Measurements from ENCODE around the gene PUS7L. TPM values are rescaled to one million over a fixed set of nuclear protein-coding genes. Genes with fewer than 3 reads are reported as not detected.

Gene PUS7L, protein sequence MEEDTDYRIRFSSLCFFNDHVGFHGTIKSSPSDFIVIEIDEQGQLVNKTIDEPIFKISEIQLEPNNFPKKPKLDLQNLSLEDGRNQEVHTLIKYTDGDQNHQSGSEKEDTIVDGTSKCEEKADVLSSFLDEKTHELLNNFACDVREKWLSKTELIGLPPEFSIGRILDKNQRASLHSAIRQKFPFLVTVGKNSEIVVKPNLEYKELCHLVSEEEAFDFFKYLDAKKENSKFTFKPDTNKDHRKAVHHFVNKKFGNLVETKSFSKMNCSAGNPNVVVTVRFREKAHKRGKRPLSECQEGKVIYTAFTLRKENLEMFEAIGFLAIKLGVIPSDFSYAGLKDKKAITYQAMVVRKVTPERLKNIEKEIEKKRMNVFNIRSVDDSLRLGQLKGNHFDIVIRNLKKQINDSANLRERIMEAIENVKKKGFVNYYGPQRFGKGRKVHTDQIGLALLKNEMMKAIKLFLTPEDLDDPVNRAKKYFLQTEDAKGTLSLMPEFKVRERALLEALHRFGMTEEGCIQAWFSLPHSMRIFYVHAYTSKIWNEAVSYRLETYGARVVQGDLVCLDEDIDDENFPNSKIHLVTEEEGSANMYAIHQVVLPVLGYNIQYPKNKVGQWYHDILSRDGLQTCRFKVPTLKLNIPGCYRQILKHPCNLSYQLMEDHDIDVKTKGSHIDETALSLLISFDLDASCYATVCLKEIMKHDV
- total RNA-seq (10 to 100 TPM; 21.4 to 27.1 TPM), polyA plus RNA-seq (ENCODE audit: insufficient read length in 2 of 2) (10 to 100 TPM; 10.9 to 13.5 TPM)
- long read RNA-seq, donor 1, partial matches to known transcripts: 5 of 6 reads
- long read RNA-seq, donor 1, other reads (novel, unspliced or antisense): 0 of 6 reads
- long read RNA-seq, donor 2, partial matches to known transcripts: 0 of 1 reads
- long read RNA-seq, donor 2, other reads (novel, unspliced or antisense): 0 of 1 reads
- long read RNA-seq, donor 3: 0 reads
- long read RNA-seq, donor 4, partial matches to known transcripts: 0 of 1 reads
- long read RNA-seq, donor 4, other reads (novel, unspliced or antisense): 0 of 1 reads

DNA sequence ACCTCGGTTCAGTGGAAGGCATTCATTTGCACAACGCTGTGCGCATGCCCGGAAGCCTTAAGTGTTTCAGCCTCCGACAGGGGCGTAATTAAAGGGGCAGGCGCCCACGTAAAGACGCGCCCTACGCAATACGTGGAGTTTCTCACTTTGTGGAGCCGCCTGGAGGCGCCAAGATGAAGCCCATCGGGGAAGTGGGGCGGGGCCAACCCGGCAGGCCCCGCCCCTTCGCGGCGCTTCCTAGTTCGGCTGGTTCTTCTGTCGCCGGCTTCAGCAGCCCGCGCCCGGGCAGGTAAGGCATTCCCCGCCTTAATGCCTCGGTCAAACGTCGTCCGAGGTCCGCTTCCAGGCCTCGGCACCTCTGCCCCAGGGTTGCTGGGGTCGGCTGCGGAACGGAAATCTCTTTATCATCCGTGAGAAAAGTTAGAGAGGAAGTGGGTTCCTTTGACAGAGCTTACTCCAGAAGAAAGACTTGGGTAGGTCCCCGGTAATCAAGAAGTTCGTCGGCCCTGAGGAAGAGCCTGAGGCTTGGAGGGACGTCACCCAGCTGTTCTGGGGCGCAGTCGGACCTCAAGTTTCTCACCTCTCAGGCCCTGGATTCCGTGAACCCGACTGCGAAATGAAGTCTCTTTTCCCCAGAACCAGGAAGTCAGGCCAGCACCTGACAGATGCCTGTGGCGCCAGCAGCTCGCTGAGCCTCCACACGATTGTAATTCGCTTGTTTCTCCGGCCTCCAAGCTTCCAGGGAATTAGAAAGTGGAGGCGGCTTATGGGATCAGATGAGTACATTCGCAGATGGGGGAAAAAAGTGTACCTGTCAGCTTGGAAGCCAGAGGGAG, at the start of gene PUS7L, which contains the start of gene IRAK4:
Gene PUS7L, minus strand, starts transcription at position 63 of the 836 bp plus-strand sequence. CDS start 3,545 bp downstream, outside the sequence.
Gene IRAK4, plus strand, starts transcription at position 224 of the 836 bp plus-strand sequence. CDS start 9,161 bp downstream, outside the sequence.
- Histone ChIP-seq H3K4me3 (ENCODE audit: low read depth, low read length) (peak within 1 kb of the TSS; percentile 92), H3K4me1 (ENCODE audit: control insufficient read depth, insufficient read depth, low read length) (peaks cover 7% of the 10 kb centered on the region), H3K27ac (ENCODE audit: low read depth, low read length) (peak within 1 kb of the TSS; percentile 85), H3K27me3 (ENCODE audit: control insufficient read depth, insufficient read depth, low read length) (no peaks in the 10 kb centered on the region), H3K36me3 (ENCODE audit: control insufficient read depth, insufficient read depth, low read length) (no peaks in the 10 kb centered on the region), H3K9me3 (ENCODE audit: control insufficient read depth, insufficient read depth, low read length) (no peaks in the 10 kb centered on the region)
- peak; percentile 89 to 99 (median 95) for DNase-seq (ENCODE audit: low read depth in 4 of 6, low spot score in 6 of 6)
- 2% methylated on average over 54 of the region's 54 CpGs for WGBS (ENCODE audit: insufficient coverage)

DNA sequence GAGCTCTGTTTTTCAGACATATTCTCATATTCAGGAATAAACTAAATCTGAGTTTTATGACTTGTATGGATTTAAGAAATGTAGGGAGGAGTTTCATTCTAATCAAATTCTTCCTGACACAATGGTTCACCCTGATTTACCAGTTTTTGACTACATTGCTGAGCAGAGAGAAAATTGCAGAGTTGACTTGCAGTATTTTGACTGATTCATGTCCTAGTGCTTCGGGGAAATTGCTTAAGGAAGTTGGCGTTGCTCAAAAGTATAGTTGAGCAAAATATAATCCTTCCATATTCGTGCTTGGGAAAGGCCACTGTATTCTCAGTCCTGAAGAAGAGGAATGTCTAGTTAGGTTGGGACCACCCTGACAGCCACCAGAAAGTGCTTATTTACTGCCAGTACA, 48.8 kb upstream of the PUS7L start:
- DNase-seq (ENCODE audit: low read depth in 4 of 6, low spot score in 6 of 6): no peak
- Histone ChIP-seq H3K27me3 (ENCODE audit: control insufficient read depth, insufficient read depth, low read length) (no peaks in the 10 kb centered on the region), H3K4me3 (ENCODE audit: low read depth, low read length) (no peak overlapping the region), H3K4me1 (ENCODE audit: control insufficient read depth, insufficient read depth, low read length) (no peaks in the 10 kb centered on the region), H3K9me3 (ENCODE audit: control insufficient read depth, insufficient read depth, low read length) (no peaks in the 10 kb centered on the region), H3K27ac (ENCODE audit: low read depth, low read length) (no peak overlapping the region), H3K36me3 (ENCODE audit: control insufficient read depth, insufficient read depth, low read length) (no peaks in the 10 kb centered on the region)
- 100% methylated on average over 1 of the region's 3 CpGs for WGBS (ENCODE audit: insufficient coverage)

DNA sequence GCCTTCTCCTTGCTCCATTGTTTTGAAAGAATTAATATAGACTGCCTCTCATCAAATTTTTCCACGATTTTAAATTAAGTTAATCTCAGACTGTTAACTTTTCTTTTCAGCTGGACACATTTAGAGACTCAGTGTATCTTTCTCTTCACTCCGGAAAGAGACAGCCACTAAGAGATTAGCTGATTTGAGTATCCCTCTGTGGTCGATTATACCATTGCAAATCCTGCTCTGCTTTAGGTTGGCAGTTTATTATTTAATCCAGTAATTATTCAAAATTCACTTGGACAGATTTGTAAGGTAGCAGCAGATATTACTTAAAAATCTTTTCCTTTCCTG, 48.1 kb upstream of the PUS7L start:
- Histone ChIP-seq H3K27me3 (ENCODE audit: control insufficient read depth, insufficient read depth, low read length) (no peaks in the 10 kb centered on the region), H3K36me3 (ENCODE audit: control insufficient read depth, insufficient read depth, low read length) (peaks cover 1% of the 10 kb centered on the region), H3K4me1 (ENCODE audit: control insufficient read depth, insufficient read depth, low read length) (no peaks in the 10 kb centered on the region), H3K27ac (ENCODE audit: low read depth, low read length) (peak overlapping the region; percentile 98), H3K9me3 (ENCODE audit: control insufficient read depth, insufficient read depth, low read length) (no peaks in the 10 kb centered on the region), H3K4me3 (ENCODE audit: low read depth, low read length) (peak overlapping the region; percentile 84)
- peak in 1 of 6 donors; percentile 14 for DNase-seq (ENCODE audit: low read depth in 4 of 6, low spot score in 6 of 6)
- 0% methylated on average over 1 of the region's 3 CpGs for WGBS (ENCODE audit: insufficient coverage)

DNA sequence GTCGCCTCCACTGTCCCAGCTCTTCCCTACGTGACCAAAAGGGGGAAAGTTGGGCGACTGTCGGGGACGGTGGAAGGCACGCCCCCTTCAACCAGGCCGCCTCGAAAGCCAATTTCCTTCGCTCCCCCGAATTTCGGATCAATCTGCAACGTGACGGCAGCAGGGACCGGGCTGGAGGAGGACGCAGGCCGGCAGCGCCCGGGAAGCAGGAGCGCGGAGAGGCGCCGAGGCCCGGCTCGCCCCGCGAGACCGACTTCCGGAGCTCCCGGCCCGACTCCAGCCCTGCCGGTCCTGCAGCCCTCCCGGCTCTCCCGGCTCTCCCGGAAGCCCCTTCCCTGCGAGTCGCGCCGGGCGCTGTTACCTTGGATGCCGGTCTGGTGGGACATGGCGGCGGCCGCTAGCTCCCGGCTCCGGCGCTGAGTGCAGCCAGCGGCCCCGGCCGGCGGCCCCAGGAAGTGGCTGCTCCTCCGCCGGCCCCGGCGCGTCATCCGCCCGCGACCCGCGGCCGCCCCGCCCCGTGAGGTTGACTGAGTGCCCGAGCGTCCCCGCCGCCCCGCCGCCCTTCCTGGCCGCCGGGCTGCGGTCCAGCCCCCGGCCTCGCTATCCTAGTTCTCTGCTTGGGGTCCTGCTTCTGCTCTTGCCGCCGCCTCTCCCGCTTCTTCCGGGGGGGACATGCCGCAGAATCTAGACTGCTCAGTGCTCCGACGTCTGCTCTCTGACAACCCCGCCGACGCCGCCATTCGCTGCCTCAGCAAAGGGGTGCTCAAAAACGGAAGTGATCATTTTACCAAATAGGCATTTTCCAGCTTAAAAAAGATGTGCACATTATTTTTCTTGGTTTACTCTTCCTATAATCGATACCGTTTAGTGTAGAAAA, 47.5 kb upstream of the PUS7L start, which contains the start of gene TWF1:
Gene TWF1, minus strand, starts transcription at position 458 of the 877 bp plus-strand sequence. Its CDS starts 72 bp downstream, at position 386.
- Histone ChIP-seq H3K36me3 (ENCODE audit: control insufficient read depth, insufficient read depth, low read length) (peaks cover 3% of the 10 kb centered on the region), H3K27ac (ENCODE audit: low read depth, low read length) (peak within 1 kb of the TSS; percentile 98), H3K9me3 (ENCODE audit: control insufficient read depth, insufficient read depth, low read length) (no peaks in the 10 kb centered on the region), H3K4me3 (ENCODE audit: low read depth, low read length) (peak within 1 kb of the TSS; percentile 84), H3K27me3 (ENCODE audit: control insufficient read depth, insufficient read depth, low read length) (no peaks in the 10 kb centered on the region), H3K4me1 (ENCODE audit: control insufficient read depth, insufficient read depth, low read length) (no peaks in the 10 kb centered on the region)
- peak; percentile 64 to 95 (median 82) for DNase-seq (ENCODE audit: low read depth in 4 of 6, low spot score in 6 of 6)
- 0% methylated on average over 86 of the region's 89 CpGs for WGBS (ENCODE audit: insufficient coverage)

DNA sequence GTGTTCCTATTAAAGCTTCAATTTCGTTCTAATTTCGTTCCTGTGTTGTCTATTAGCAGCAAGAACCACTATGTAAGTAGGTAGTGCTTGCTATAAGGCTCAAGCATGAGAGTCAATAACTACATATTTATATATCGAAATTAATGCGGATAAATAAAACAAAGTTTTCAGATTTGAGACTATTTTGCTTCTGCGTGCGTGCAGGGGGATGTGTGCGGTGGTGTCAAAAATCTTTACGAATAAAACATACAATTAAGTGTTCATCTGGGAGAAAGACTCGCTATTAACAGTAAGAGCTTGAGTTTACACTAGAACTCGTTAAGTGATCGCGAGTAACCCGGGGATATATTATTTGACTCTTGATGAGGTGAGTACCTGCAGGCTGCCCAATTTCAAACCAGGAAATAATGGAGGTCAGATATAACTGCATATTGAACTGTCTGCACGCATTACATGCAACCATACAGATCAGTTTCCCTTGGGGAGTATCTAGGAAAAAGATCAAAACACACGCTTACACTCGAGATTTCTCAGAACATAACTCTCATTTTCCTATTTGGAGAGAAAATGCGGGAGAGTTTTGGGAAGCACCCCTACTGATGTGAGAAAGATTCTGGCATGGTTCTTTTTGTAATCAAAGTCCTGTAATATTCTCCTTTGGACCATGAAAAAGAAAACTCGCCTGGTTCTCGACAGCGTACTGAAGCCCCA, 46.7 kb upstream of the PUS7L start:
- 0% methylated on average over 7 of the region's 20 CpGs for WGBS (ENCODE audit: insufficient coverage)
- DNase-seq (ENCODE audit: low read depth in 4 of 6, low spot score in 6 of 6): peak in 3 of 6 donors; percentile 7 to 49 (median 47)
- H3K27ac ChIP-seq (ENCODE audit: low read depth, low read length): peak overlapping the region; percentile 89
- H3K4me3 ChIP-seq (ENCODE audit: low read depth, low read length): peak overlapping the region; percentile 84
- no peaks in the 10 kb centered on the region for H3K4me1 ChIP-seq (ENCODE audit: control insufficient read depth, insufficient read depth, low read length)
- no peaks in the 10 kb centered on the region for H3K9me3 ChIP-seq (ENCODE audit: control insufficient read depth, insufficient read depth, low read length)
- no peaks in the 10 kb centered on the region for H3K27me3 ChIP-seq (ENCODE audit: control insufficient read depth, insufficient read depth, low read length)
- H3K36me3 ChIP-seq (ENCODE audit: control insufficient read depth, insufficient read depth, low read length): peaks cover 7% of the 10 kb centered on the region

DNA sequence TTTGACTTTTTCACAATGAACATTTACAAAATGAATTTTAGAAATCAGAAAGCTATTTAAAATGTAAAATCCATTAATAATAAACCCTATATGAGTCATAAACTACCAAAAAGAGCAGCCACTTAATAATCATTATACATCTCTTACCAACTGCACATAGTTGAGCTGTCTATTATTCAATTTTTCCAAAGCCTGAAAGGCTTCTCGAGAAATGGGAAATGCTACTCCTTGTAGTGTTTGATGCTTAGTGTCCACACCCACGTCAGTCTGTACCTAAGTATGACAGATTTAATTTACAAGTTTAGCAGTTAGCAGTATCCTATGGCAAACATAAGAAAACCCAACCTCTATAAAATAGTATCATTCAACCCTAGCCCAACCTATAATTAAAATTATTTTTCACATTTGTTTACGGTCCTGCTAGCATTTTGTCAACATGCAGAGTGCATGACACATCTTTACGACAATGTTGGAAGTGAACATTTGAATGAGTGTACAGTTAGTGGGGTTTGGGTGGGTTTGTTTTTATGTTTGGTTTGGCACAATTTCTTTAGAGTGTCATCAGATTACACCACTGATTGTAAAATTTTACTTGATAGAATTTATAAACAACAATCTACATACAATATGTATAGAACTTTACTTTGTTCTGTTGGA, 39.1 kb upstream of the PUS7L start:
- Histone ChIP-seq H3K4me1 (ENCODE audit: control insufficient read depth, insufficient read depth, low read length) (no peaks in the 10 kb centered on the region), H3K27ac (ENCODE audit: low read depth, low read length) (no peak overlapping the region), H3K9me3 (ENCODE audit: control insufficient read depth, insufficient read depth, low read length) (no peaks in the 10 kb centered on the region), H3K27me3 (ENCODE audit: control insufficient read depth, insufficient read depth, low read length) (no peaks in the 10 kb centered on the region), H3K4me3 (ENCODE audit: low read depth, low read length) (no peak overlapping the region), H3K36me3 (ENCODE audit: control insufficient read depth, insufficient read depth, low read length) (peaks cover 11% of the 10 kb centered on the region)
- no CpG with 5 or more reads among the region's 4 CpGs for WGBS (ENCODE audit: insufficient coverage)
- DNase-seq (ENCODE audit: low read depth in 4 of 6, low spot score in 6 of 6): no peak

DNA sequence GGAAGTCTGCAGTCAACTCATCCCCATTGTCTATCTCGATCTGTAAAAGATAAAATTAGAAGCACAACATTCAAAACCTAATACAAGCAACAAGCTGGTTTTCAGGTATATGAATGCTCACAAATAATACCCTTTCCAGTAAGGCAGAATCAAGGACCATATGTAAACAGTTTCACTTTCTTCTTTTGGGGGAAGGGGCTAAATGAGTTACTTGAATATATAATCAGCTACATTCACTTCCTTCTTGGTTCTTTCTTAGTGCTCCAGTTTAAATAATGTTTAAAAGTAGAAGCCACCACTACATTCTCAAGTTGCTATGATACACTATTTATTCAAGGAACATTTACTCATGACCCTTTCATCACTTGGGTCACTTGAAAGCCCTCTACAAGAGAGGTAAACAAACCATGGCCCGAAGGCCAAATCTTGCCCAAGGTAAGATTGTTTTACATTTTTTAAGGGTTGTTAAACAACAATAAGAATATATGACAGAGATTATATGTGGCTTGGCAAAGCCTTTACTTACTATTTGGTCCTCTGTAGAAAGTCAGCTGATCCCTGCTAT, 37.2 kb upstream of the PUS7L start:
- no peak overlapping the region for H3K4me3 ChIP-seq (ENCODE audit: low read depth, low read length)
- no peaks in the 10 kb centered on the region for H3K4me1 ChIP-seq (ENCODE audit: control insufficient read depth, insufficient read depth, low read length)
- no CpG with 5 or more reads among the region's 2 CpGs for WGBS (ENCODE audit: insufficient coverage)
- H3K27me3 ChIP-seq (ENCODE audit: control insufficient read depth, insufficient read depth, low read length): no peaks in the 10 kb centered on the region
- no peaks in the 10 kb centered on the region for H3K9me3 ChIP-seq (ENCODE audit: control insufficient read depth, insufficient read depth, low read length)
- H3K36me3 ChIP-seq (ENCODE audit: control insufficient read depth, insufficient read depth, low read length): peaks cover 6% of the 10 kb centered on the region
- no peak overlapping the region for H3K27ac ChIP-seq (ENCODE audit: low read depth, low read length)
- DNase-seq (ENCODE audit: low read depth in 4 of 6, low spot score in 6 of 6): no peak

Data from spinal cord (tissue), 10 donors.